Mesenchymal stem cell (in vitro differentiated cells and primary cell): ENCODE data around the gene UBE2E1.

ENCODE experiments used
- DNase-seq: peaks from one replicate; pipeline ENCODE4 v3.0.0-alpha.2; 2013
- H2AFZ ChIP-seq: one replicate; pipeline ENCODE4 v1.6.1; 2013; ENCODE audit warnings: low read depth, mild to moderate bottlenecking, control low read depth, inconsistent platforms, low read length, moderate library complexity
- H2AK5ac ChIP-seq: 2 replicates; pipeline ENCODE4 v1.6.1; 2013; ENCODE audit warnings: low read length, moderate library complexity, mild to moderate bottlenecking, inconsistent platforms; ENCODE audit not compliant: severe bottlenecking
- H2BK120ac ChIP-seq: one replicate; pipeline ENCODE4 v1.6.1; 2013; ENCODE audit warnings: low read depth, mild to moderate bottlenecking, inconsistent platforms, low read length, moderate library complexity
- H2BK12ac ChIP-seq, 2 experiments: one replicate each; pipeline ENCODE4 v1.6.1; 2013; ENCODE audit warnings: inconsistent platforms in 2 of 2, low read length in 2 of 2, mild to moderate bottlenecking in 2 of 2, moderate library complexity in 2 of 2, control low read depth in 1 of 2
- H2BK15ac ChIP-seq: one replicate; pipeline ENCODE4 v1.6.1; 2013; ENCODE audit warnings: mild to moderate bottlenecking, low read depth, inconsistent platforms; ENCODE audit not compliant: poor library complexity, severe bottlenecking
- H2BK5ac ChIP-seq: 2 replicates; pipeline ENCODE4 v1.6.1; 2013; ENCODE audit warnings: low read depth, mild to moderate bottlenecking, low read length, control low read depth, inconsistent platforms; ENCODE audit not compliant: poor library complexity, severe bottlenecking
- H3K14ac ChIP-seq, 2 experiments: one replicate each; pipeline ENCODE4 v1.6.1; 2013; ENCODE audit warnings: inconsistent platforms in 2 of 2, low read length in 2 of 2, control low read depth in 1 of 2, mild to moderate bottlenecking in 1 of 2, moderate library complexity in 1 of 2
- H3K18ac ChIP-seq, 2 experiments: one replicate each; pipeline ENCODE4 v1.6.1; 2013; ENCODE audit warnings: inconsistent platforms in 2 of 2, low read length in 2 of 2, control low read depth in 1 of 2, low read depth in 1 of 2, mild to moderate bottlenecking in 1 of 2
- H3K23ac ChIP-seq, 2 experiments: one replicate each; pipeline ENCODE4 v1.6.1; 2013; ENCODE audit warnings: inconsistent platforms in 2 of 2, low read length in 2 of 2, mild to moderate bottlenecking in 2 of 2, moderate library complexity in 2 of 2, control low read depth in 1 of 2
- H3K27ac ChIP-seq: 2 replicates; pipeline ENCODE4 v1.5.1; 2013; ENCODE audit warnings: mild to moderate bottlenecking, moderate library complexity, low read length, control low read depth, inconsistent platforms; ENCODE audit not compliant: poor library complexity, severe bottlenecking
- H3K27me3 ChIP-seq, 2 experiments: 2 replicates each; pipeline versions ENCODE4 v1.6.1 to v1.7.0; 2013; ENCODE audit warnings: low read length in 2 of 2, mild to moderate bottlenecking in 2 of 2, moderate library complexity in 2 of 2, control low read depth in 1 of 2, inconsistent platforms in 1 of 2; ENCODE audit not compliant: control insufficient read depth in 1 of 2, insufficient read depth in 1 of 2
- H3K36me3 ChIP-seq, 2 experiments: 2 replicates each; pipeline versions ENCODE4 v1.6.1 to v1.7.0; 2013; ENCODE audit warnings: low read length in 2 of 2, control low read depth in 1 of 2, inconsistent platforms in 1 of 2, low read depth in 1 of 2, mild to moderate bottlenecking in 1 of 2; ENCODE audit not compliant: insufficient read depth in 2 of 2, control insufficient read depth in 1 of 2
- H3K4ac ChIP-seq, 2 experiments: one replicate each; pipeline ENCODE4 v1.6.1; 2013; ENCODE audit warnings: inconsistent platforms in 2 of 2, low read length in 2 of 2, mild to moderate bottlenecking in 2 of 2, moderate library complexity in 2 of 2, control low read depth in 1 of 2, low read depth in 1 of 2
- H3K4me1 ChIP-seq: 2 replicates; pipeline ENCODE4 v1.6.1; 2013; ENCODE audit warnings: low read depth, low read length, control low read depth; ENCODE audit not compliant: control insufficient read depth, insufficient read depth
- H3K4me2 ChIP-seq: 2 replicates; pipeline ENCODE4 v1.6.1; 2013; ENCODE audit warnings: low read length, mild to moderate bottlenecking, inconsistent platforms; ENCODE audit not compliant: poor library complexity, severe bottlenecking
- H3K4me3 ChIP-seq, 2 experiments: 2 replicates each; pipeline versions ENCODE4 v1.5.1 to v1.7.0; 2013; ENCODE audit warnings: low read length in 2 of 2, mild to moderate bottlenecking in 2 of 2, control low read depth in 1 of 2, low read depth in 1 of 2; ENCODE audit not compliant: insufficient read depth in 1 of 2
- H3K79me1 ChIP-seq: replicated peaks from 2 replicates; pipeline ENCODE4 v1.6.1; 2013; ENCODE audit warnings: mild to moderate bottlenecking, control low read depth, low read length, inconsistent platforms; ENCODE audit not compliant: poor library complexity, severe bottlenecking
- H3K9ac ChIP-seq: 2 replicates; pipeline ENCODE4 v1.7.0; 2013; ENCODE audit warnings: mild to moderate bottlenecking, low read length, moderate library complexity
- H3K9me3 ChIP-seq: 2 replicates; pipeline ENCODE4 v1.7.0; 2013; ENCODE audit warnings: mild to moderate bottlenecking, low read length; ENCODE audit not compliant: control insufficient read depth
- H4K8ac ChIP-seq: one replicate; pipeline ENCODE4 v1.6.1; 2013; ENCODE audit warnings: inconsistent platforms, mild to moderate bottlenecking, low read length, moderate library complexity
- H4K91ac ChIP-seq: one replicate; pipeline ENCODE4 v1.6.1; 2013; ENCODE audit warnings: mild to moderate bottlenecking, low read length, inconsistent platforms
- WGBS: methylation state at CpG from one replicate; pipeline ENCODE4 v1.1.7; 2013; ENCODE audit warnings: mixed read lengths; 5-methylcytosine and 5-hydroxymethylcytosine counted together

Gene UBE2E1

GRCh38 chr3:23920151-23920655 is 114.4 kb downstream of the UBE2E1 start:
- Histone ChIP-seq H2AK5ac (no peak overlapping the region), H3K4me2 (no peak overlapping the region), H2BK15ac (no peak overlapping the region), H2BK5ac (no peak overlapping the region), H3K4me3 (no peak overlapping the region), H2BK120ac (no peak overlapping the region), H3K9ac (peak overlapping the region; percentile 10), H3K9me3 (no peaks in the 10 kb centered on the region), H3K4ac (no peak overlapping the region), H3K27ac (no peak overlapping the region), H3K36me3 (peaks cover 5 to 37% of the 10 kb centered on the region in 2 experiments), H3K27me3 (no peaks in the 10 kb centered on the region), H3K18ac (no peak overlapping the region), H4K91ac (no peak overlapping the region), H2BK12ac (no peak overlapping the region), H3K79me1 (peaks cover 10% of the 10 kb centered on the region), H2AFZ (no peak overlapping the region), H4K8ac (no peak overlapping the region), H3K23ac (no peak overlapping the region), H3K14ac (no peak overlapping the region), H3K4me1 (peaks cover 6% of the 10 kb centered on the region)
- DNase-seq: no peak
- 98% methylated on average over 4 of the region's 5 CpGs for WGBS

- H3K14ac ChIP-seq: no peak overlapping the region
These were observed 115.3 kb downstream of the UBE2E1 start for GRCh38 chr3:23921052-23921511.

GRCh38 chr3:23923786-23924185 is 118.0 kb downstream of the UBE2E1 start:
- H2BK5ac ChIP-seq: no peak overlapping the region
- peaks cover 2% of the 10 kb centered on the region for H3K79me1 ChIP-seq
- DNase-seq: no peak
- H3K27me3 ChIP-seq: no peaks in the 10 kb centered on the region
- WGBS: no CpG with 5 or more reads among the region's 2 CpGs
- H3K23ac ChIP-seq: no peak overlapping the region
- no peak overlapping the region for H3K18ac ChIP-seq
- no peak overlapping the region for H2BK120ac ChIP-seq
- H3K27ac ChIP-seq: peak overlapping the region; percentile 42
- H3K36me3 ChIP-seq: peaks cover 5 to 28% of the 10 kb centered on the region in 2 experiments
- H2BK15ac ChIP-seq: no peak overlapping the region
- H4K91ac ChIP-seq: no peak overlapping the region
- H3K4me1 ChIP-seq: peaks cover 11% of the 10 kb centered on the region
- H3K9me3 ChIP-seq: no peaks in the 10 kb centered on the region
- H2AK5ac ChIP-seq: no peak overlapping the region
- H2AFZ ChIP-seq: no peak overlapping the region
- no peak overlapping the region for H3K9ac ChIP-seq
- H3K4me2 ChIP-seq: no peak overlapping the region
- H2BK12ac ChIP-seq: no peak overlapping the region
- no peak overlapping the region for H3K4me3 ChIP-seq
- no peak overlapping the region for H3K4ac ChIP-seq
- H4K8ac ChIP-seq: no peak overlapping the region
- no peak overlapping the region for H3K14ac ChIP-seq

More at GRCh38 chr3:23921052-23921511, 115.3 kb downstream of the UBE2E1 start:
- 84% methylated on average over 2 of the region's 3 CpGs for WGBS
- Histone ChIP-seq H3K4me3 (no peak overlapping the region), H2AK5ac (no peak overlapping the region), H2BK12ac (no peak overlapping the region), H3K27me3 (no peaks in the 10 kb centered on the region), H2AFZ (no peak overlapping the region), H3K18ac (no peak overlapping the region), H3K36me3 (peaks cover 5 to 37% of the 10 kb centered on the region in 2 experiments), H3K4me2 (no peak overlapping the region), H2BK15ac (no peak overlapping the region), H2BK5ac (no peak overlapping the region), H3K27ac (no peak overlapping the region), H3K23ac (no peak overlapping the region), H3K9me3 (no peaks in the 10 kb centered on the region), H2BK120ac (no peak overlapping the region), H3K4ac (no peak overlapping the region), H3K4me1 (peaks cover 6% of the 10 kb centered on the region), H4K91ac (no peak overlapping the region), H3K79me1 (peaks cover 6% of the 10 kb centered on the region), H4K8ac (no peak overlapping the region), H3K9ac (no peak overlapping the region)
- no peak for DNase-seq

GRCh38 chr3:23926246-23926645 is 120.5 kb downstream of the UBE2E1 start:
- no peak overlapping the region for H3K4ac ChIP-seq
- H3K27ac ChIP-seq: no peak overlapping the region
- no peaks in the 10 kb centered on the region for H3K79me1 ChIP-seq
- no peak for DNase-seq
- no peaks in the 10 kb centered on the region for H3K9me3 ChIP-seq
- H2AFZ ChIP-seq: no peak overlapping the region
- no peak overlapping the region for H3K4me2 ChIP-seq
- no peak overlapping the region for H2BK12ac ChIP-seq
- no peak overlapping the region for H2BK15ac ChIP-seq
- no peak overlapping the region for H4K91ac ChIP-seq
- WGBS: 93% methylated on average over 6 of the region's 7 CpGs
- H2BK120ac ChIP-seq: no peak overlapping the region
- H4K8ac ChIP-seq: no peak overlapping the region
- no peak overlapping the region for H3K4me3 ChIP-seq
- H3K9ac ChIP-seq: no peak overlapping the region
- no peak overlapping the region for H2AK5ac ChIP-seq
- peaks cover 11% of the 10 kb centered on the region for H3K4me1 ChIP-seq
- H3K14ac ChIP-seq: no peak overlapping the region
- no peak overlapping the region for H2BK5ac ChIP-seq
- no peak overlapping the region for H3K18ac ChIP-seq
- H3K23ac ChIP-seq: no peak overlapping the region
- H3K36me3 ChIP-seq: peaks cover 4 to 5% of the 10 kb centered on the region in 2 experiments
- peaks cover 0 to 1% of the 10 kb centered on the region in 2 experiments for H3K27me3 ChIP-seq
